NCI-H146 treated with DMSO at 0.1 percent for 48 hours (cell line): ENCODE data around the gene KIF21B.

ENCODE experiments used
- DNase-seq: peaks from one replicate; lab custom pipeline; 2025; ENCODE audit not compliant: unreplicated experiment; lab: John Stamatoyannopoulos, UW

The KIF21B gene

GRCh38 chr1:201020721-201021629 is 2.5 kb downstream of the KIF21B start:
- DNase-seq = no peak

- no peak for DNase-seq
Observed at GRCh38 chr1:201020040-201020591, 3.4 kb downstream of the KIF21B start.

GRCh38 chr1:201019321-201019977 is 4.1 kb downstream of the KIF21B start:
- no peak for DNase-seq

GRCh38 chr1:201017828-201018163 is 5.7 kb downstream of the KIF21B start:
- DNase-seq = no peak

GRCh38 chr1:201016943-201017827 is 6.3 kb downstream of the KIF21B start:
- DNase-seq = no peak

GRCh38 chr1:201016211-201016651 is 7.3 kb downstream of the KIF21B start:
- DNase-seq = no peak

- no peak for DNase-seq
Observed at GRCh38 chr1:201015551-201016091, 7.9 kb downstream of the KIF21B start.

GRCh38 chr1:201014816-201015200 is 8.7 kb downstream of the KIF21B start:
- DNase-seq = no peak

GRCh38 chr1:201013991-201014815 is 9.3 kb downstream of the KIF21B start:
- no peak for DNase-seq

- DNase-seq = no peak
Observed at GRCh38 chr1:201013031-201013485, 10.5 kb downstream of the KIF21B start.

GRCh38 chr1:201011616-201012015 is 11.9 kb downstream of the KIF21B start:
- DNase-seq = peak; percentile 7

GRCh38 chr1:201009962-201010645 is 13.4 kb downstream of the KIF21B start:
- no peak for DNase-seq

GRCh38 chr1:201008666-201009360 is 14.7 kb downstream of the KIF21B start:
- DNase-seq = peak; percentile 91

- no peak for DNase-seq
Observed at GRCh38 chr1:201007481-201007880, 16.0 kb downstream of the KIF21B start.

GRCh38 chr1:201006450-201006849 is 17.1 kb downstream of the KIF21B start:
- no peak for DNase-seq

GRCh38 chr1:201004732-201005131 is 18.8 kb downstream of the KIF21B start:
- DNase-seq = no peak

GRCh38 chr1:201004154-201004553 is 19.4 kb downstream of the KIF21B start:
- no peak for DNase-seq

GRCh38 chr1:201002510-201002909 is 21.0 kb downstream of the KIF21B start:
- no peak for DNase-seq

- no peak for DNase-seq
Observed at GRCh38 chr1:201001962-201002361, 21.6 kb downstream of the KIF21B start.
